ENCODE measurements around the gene KSR2. TPM values are rescaled to one million over a fixed set of nuclear protein-coding genes. Genes with fewer than 3 reads are reported as not detected.

KSR2 gene
- total RNA-seq, 1 experiment from 2014 or later: 1.3 TPM

DNA sequence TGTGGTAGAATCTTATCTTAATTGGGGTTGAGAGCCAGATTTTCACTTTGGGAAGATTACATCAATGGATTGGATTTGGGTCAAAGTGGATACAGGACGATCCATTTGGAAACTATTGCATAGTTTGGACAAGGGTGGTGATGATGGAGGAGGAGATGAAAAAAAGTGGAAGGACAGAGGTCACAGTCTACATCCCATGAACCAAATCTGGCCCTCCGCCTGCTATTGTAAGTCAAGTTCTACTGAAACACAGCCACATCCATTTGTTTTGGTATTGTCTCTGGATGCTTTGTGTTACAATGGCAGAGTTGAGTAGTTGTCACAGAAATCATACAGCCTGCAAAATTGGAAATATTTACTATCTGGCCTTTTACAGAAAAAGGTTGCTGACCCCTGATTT is 310.6 kb downstream of the KSR2 start:
- Histone ChIP-seq H3K4me1 (ENCODE audit: insufficient read depth, low read length) (no peaks in the 10 kb centered on the region), H3K18ac (ENCODE audit: insufficient read length, low read depth, low read length) (no peak overlapping the region), H2BK20ac (ENCODE audit: low read depth, low read length, poor library complexity, severe bottlenecking) (no peak overlapping the region), H2BK120ac (ENCODE audit: low read depth, low read length, poor library complexity, severe bottlenecking) (no peak overlapping the region), H3T11ph (ENCODE audit: low read length) (no peak overlapping the region), H2AK5ac (ENCODE audit: insufficient read length, low read length) (no peak overlapping the region), H3K27me3 (ENCODE audit: insufficient read depth, low read length) (no peaks in the 10 kb centered on the region), H3K27ac (ENCODE audit: insufficient read length, low read depth, low read length) (no peak overlapping the region), H3K79me1 (ENCODE audit: insufficient read depth, low read depth, low read length, poor library complexity, severe bottlenecking) (no peaks in the 10 kb centered on the region), H3K4me2 (ENCODE audit: insufficient read depth, insufficient read length, low read length) (no peak overlapping the region), H3K79me2 (ENCODE audit: insufficient read depth, low read length) (no peaks in the 10 kb centered on the region), H3K9me3 (ENCODE audit: control insufficient read depth, low read depth, low read length) (no peaks in the 10 kb centered on the region), H4K20me1 (ENCODE audit: control insufficient read depth, insufficient read depth, insufficient read length) (no peaks in the 10 kb centered on the region), H4K91ac (ENCODE audit: insufficient read length, low read depth, low read length) (no peak overlapping the region), H3K23ac (ENCODE audit: insufficient read length, low read depth, low read length) (no peak overlapping the region), H2BK5ac (ENCODE audit: insufficient read length, low read length) (no peak overlapping the region), H3K56ac (ENCODE audit: insufficient read length, low read depth, low read length) (no peak overlapping the region), H2AFZ (ENCODE audit: low read length) (no peak overlapping the region), H2BK15ac (ENCODE audit: low read depth, low read length) (no peak overlapping the region), H4K8ac (replicated peaks; ENCODE audit: insufficient read length, low read depth, low read length) (no peak overlapping the region), H3K9ac (ENCODE audit: extremely low read depth, insufficient read length, low read length) (no peak overlapping the region), H3K14ac (ENCODE audit: insufficient read depth, low read length) (no peak overlapping the region), H3K23me2 (ENCODE audit: insufficient read length, low read depth, low read length, poor library complexity, severe bottlenecking) (no peaks in the 10 kb centered on the region), H4K5ac (ENCODE audit: insufficient read length, low read depth, low read length) (no peak overlapping the region), H2BK12ac (ENCODE audit: insufficient read length, low read depth, low read length) (no peak overlapping the region), H3K4ac (ENCODE audit: low read depth, low read length) (no peak overlapping the region)
- Mint-ChIP-seq H3K27me3 (ENCODE audit: low read depth) (peaks cover 4% of the 10 kb centered on the region; the same call in 1 of the 2 replicates), H3K9me3 (no peaks in the 10 kb centered on the region; a peak in 1 of 5 replicates), H3K4me1 (no peaks in the 10 kb centered on the region), H3K4me3 (no peak overlapping the region), H3K36me3 (ENCODE audit: insufficient read depth in 1 of 3, low read depth in 3 of 3) (no peaks in the 10 kb centered on the region; a peak in 1 of 7 replicates), H3K27ac (no peak overlapping the region)
- no CpG with 5 or more reads among the region's 2 CpGs for WGBS (ENCODE audit: extremely low coverage, insufficient read length, low lambda C conversion rate)
- TF ChIP-seq, protein P1, sequence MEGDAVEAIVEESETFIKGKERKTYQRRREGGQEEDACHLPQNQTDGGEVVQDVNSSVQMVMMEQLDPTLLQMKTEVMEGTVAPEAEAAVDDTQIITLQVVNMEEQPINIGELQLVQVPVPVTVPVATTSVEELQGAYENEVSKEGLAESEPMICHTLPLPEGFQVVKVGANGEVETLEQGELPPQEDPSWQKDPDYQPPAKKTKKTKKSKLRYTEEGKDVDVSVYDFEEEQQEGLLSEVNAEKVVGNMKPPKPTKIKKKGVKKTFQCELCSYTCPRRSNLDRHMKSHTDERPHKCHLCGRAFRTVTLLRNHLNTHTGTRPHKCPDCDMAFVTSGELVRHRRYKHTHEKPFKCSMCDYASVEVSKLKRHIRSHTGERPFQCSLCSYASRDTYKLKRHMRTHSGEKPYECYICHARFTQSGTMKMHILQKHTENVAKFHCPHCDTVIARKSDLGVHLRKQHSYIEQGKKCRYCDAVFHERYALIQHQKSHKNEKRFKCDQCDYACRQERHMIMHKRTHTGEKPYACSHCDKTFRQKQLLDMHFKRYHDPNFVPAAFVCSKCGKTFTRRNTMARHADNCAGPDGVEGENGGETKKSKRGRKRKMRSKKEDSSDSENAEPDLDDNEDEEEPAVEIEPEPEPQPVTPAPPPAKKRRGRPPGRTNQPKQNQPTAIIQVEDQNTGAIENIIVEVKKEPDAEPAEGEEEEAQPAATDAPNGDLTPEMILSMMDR (conservative IDR thresholded peaks at IDR 0.05): no peak
- no peak for DNase-seq

Measured in H9 (cell line).